C4-2B (cell line): ENCODE data around the gene MTM1.

ENCODE experiments used
- H3K27ac ChIP-seq: fragments of 450-650 bp; 2 replicates; pipeline ENCODE4 v1.5.1; 2017
- ZFX ChIP-seq: fragments of 450-650 bp; IDR thresholded peaks from 2 replicates; pipeline ENCODE4 v1.6.1; 2017
- TF ChIP-seq, protein P1 (sequence below): fragments of 450-650 bp; conservative IDR thresholded peaks from 2 replicates; pipeline ENCODE4 v1.5.1; 2017; ENCODE audit warnings: mild to moderate bottlenecking

The MTM1 gene

GRCh38 chrX:150690126-150690525, 121.7 kb downstream of the MTM1 start:
- TF ChIP-seq ZFX = no peak
- TF ChIP-seq, protein P1, sequence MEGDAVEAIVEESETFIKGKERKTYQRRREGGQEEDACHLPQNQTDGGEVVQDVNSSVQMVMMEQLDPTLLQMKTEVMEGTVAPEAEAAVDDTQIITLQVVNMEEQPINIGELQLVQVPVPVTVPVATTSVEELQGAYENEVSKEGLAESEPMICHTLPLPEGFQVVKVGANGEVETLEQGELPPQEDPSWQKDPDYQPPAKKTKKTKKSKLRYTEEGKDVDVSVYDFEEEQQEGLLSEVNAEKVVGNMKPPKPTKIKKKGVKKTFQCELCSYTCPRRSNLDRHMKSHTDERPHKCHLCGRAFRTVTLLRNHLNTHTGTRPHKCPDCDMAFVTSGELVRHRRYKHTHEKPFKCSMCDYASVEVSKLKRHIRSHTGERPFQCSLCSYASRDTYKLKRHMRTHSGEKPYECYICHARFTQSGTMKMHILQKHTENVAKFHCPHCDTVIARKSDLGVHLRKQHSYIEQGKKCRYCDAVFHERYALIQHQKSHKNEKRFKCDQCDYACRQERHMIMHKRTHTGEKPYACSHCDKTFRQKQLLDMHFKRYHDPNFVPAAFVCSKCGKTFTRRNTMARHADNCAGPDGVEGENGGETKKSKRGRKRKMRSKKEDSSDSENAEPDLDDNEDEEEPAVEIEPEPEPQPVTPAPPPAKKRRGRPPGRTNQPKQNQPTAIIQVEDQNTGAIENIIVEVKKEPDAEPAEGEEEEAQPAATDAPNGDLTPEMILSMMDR = no peak
- H3K27ac ChIP-seq = no peak overlapping the region

GRCh38 chrX:150692296-150692695, 123.9 kb downstream of the MTM1 start:
- H3K27ac ChIP-seq = peak overlapping the region; percentile 86
- no peak for TF ChIP-seq ZFX
- TF ChIP-seq, protein P1 = no peak

DNA sequence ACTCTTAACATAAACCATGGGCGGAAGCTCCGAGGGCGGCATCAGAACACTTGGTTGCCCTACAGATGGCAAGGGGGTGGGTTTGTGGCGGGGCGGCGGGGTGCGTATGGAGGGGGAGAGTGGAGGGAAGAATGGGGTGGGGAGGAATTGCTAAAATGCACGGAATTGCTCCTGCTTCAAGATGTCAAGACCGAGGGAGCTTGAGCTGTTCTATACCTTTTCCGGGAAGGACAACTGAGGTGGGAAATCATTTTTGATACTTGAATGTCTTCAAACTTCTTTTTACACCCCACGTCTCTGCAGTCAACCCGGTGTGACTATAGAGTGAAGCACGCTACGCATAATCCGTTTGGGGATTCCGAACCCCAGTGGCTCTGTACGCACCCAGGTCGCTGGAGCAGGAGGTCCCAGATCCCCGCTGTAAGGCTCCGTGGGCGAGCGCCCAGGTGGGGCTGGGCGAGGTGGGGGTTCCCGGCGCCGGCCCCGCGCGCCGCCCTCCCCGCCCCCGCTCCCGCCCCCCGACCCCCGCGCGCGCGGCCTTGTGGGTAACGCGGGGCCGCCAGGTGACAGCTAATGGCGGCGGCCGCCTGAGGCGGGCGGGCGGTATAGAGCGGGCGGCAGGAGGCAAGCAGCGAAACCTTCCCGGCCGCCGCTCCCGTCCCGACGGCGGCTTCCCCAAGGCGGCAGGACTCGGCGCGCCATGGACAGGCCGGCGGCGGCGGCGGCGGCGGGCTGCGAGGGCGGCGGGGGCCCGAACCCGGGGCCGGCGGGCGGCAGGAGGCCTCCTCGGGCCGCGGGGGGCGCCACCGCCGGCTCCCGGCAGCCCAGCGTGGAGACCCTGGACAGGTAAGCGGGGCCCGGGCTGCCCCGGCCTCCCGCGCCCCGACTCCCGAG, 124.7 kb downstream of the MTM1 start, which contains the start of gene MTMR1:
Gene MTMR1, plus strand, starts transcription at position 566 of the 894 bp plus-strand sequence. Its CDS starts 135 bp downstream, at position 701.
- peak within 1 kb of the TSS; percentile 86 for H3K27ac ChIP-seq
- TF ChIP-seq, protein P1 = no peak; the same call in 1 of the 2 replicates
- peak; percentile 71 for TF ChIP-seq ZFX

DNA sequence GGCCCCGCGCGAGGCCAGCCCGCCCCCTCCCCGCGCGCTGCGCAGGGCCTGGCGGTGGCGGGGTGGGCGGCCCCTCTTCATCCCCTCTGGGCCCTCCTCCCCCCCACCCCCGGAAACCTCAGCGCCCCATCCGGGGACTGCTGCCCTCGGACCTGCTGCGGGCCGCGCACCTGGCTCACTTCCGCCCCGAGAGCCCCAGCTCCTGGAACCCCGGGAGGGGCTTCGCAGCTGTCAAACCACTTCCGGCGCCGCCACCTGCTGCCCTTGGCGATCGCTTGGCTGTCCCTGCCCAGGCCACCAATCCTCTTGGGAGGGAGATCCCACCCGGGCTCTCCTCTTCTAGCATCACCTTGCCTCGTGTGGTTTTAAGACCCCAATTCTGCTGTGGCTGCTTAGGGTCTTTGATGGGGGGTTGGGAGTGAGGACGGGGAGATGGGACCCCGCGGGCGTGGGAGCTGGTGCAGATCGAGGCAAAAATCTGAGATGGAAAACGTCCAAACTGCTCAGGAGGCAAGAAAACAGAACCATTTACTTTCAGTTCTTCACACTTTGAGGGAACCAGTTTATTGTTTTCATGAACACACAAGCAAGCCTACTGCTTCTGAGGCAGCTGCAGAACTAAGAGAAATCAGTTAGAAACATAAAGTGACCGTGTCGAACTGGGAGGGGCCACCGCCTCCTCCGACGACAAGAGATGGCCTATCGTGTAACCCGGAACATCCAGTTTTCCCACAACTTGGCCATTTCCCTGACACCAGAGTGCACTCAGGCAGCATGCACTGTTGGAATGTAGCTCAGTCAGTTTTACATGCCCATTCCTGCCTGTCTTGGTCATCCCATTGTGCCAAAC, 125.5 kb downstream of the MTM1 start:
- TF ChIP-seq ZFX = peak; percentile 31; the same call in 1 of the 2 replicates
- TF ChIP-seq, protein P1 = no peak; the same call in 1 of the 2 replicates
- peak overlapping the region; percentile 86 for H3K27ac ChIP-seq

- H3K27ac ChIP-seq = peak overlapping the region; percentile 86; the same call in 1 of the 2 replicates
- no peak for TF ChIP-seq ZFX
- TF ChIP-seq, protein P1 = no peak
Measured at GRCh38 chrX:150694738-150695410, 126.5 kb downstream of the MTM1 start.

GRCh38 chrX:150696331-150696730, 127.9 kb downstream of the MTM1 start:
- H3K27ac ChIP-seq = no peak overlapping the region
- TF ChIP-seq, protein P1 = no peak
- no peak for TF ChIP-seq ZFX
